ENCODE results near the gene KRT24. TPM values are rescaled to one million over a fixed set of nuclear protein-coding genes. Genes with fewer than 3 reads are reported as not detected.

KRT24 gene
- total RNA-seq, 1 experiment from 2014 or later = not detected

- Histone ChIP-seq H3K27ac (no peak overlapping the region), H2AFZ (no peak overlapping the region), H3K27me3 (ENCODE audit: insufficient read depth, low read depth) (no peaks in the 10 kb centered on the region), H3K9me2 (ENCODE audit: insufficient read depth) (no peaks in the 10 kb centered on the region), H3K9me3 (ENCODE audit: insufficient read depth, low read depth) (no peaks in the 10 kb centered on the region), H3K4me2 (no peak overlapping the region), H3K4me3 (no peak overlapping the region), H3K79me2 (ENCODE audit: low read depth) (no peaks in the 10 kb centered on the region), H3F3A (ENCODE audit: insufficient read depth, low read depth) (peaks cover 43% of the 10 kb centered on the region), H4K20me1 (ENCODE audit: insufficient read depth) (no peaks in the 10 kb centered on the region), H3K4me1 (replicated peaks; ENCODE audit: insufficient read depth) (peaks cover 45% of the 10 kb centered on the region), H3K36me3 (ENCODE audit: low read depth) (no peaks in the 10 kb centered on the region)
- no peak for TF ChIP-seq CTCF (conservative IDR thresholded peaks at IDR 0.05)
- TF ChIP-seq EZH2 (IDR thresholded peaks at IDR 0.05; ENCODE audit: low read depth) = no peak
- POLR2A ChIA-PET (ENCODE audit: unreplicated experiment) = no interaction called here
- BruUV-seq (replicated peaks) = no TSS peak
- no peak for DNase-seq
- CTCF ChIA-PET = interaction anchor here (0.6 kb wide), 1 partner anchor 452 kb away, joined by 3 read pairs; no protein-coding TSS in a partner anchor
- intact Hi-C loops (cut with micrococcal nuclease; ENCODE audit: unreplicated experiment) = no loop called here
These were observed 4.2 kb downstream of the KRT24 start for GRCh38 chr17:40699371-40699770.

- CTCF ChIA-PET = interaction anchor here (0.6 kb wide), 1 partner anchor 515 kb away, joined by 3 read pairs; no protein-coding TSS in a partner anchor
These were observed 6.3 kb downstream of the KRT24 start for GRCh38 chr17:40697297-40697696.

DNA sequence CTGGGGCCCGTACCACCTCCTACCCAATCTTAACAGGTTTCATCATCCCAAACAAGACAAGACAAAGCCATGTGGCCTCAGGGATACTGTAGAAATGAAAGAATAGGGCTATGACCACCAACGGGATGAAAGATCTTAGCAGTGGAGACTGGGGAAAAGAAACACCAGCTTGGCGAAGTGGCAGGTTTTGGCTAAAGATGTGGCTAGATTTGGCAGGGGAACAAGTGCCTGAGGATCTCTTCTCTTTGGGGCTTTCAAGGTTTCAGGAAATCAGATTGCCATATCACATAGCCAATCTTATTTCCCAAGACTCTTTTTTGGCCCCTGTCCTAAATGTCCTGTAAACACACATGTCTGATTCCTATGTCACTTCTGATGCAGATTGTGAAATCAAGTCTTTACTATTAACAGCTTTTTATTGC lies 6.9 kb downstream of the KRT24 start:
- Histone ChIP-seq H2AFZ (0 out of 2 replicates have a peak overlapping the region, but pooled peaks have one; percentile 20), H3K4me2 (peak overlapping the region; percentile 13; the same call in 1 of the 2 replicates), H3K9me3 (ENCODE audit: insufficient read depth, low read depth) (no peaks in the 10 kb centered on the region), H3K27me3 (ENCODE audit: insufficient read depth, low read depth) (no peaks in the 10 kb centered on the region), H3K79me2 (ENCODE audit: low read depth) (no peaks in the 10 kb centered on the region), H3K9me2 (ENCODE audit: insufficient read depth) (no peaks in the 10 kb centered on the region), H3K36me3 (ENCODE audit: low read depth) (no peaks in the 10 kb centered on the region), H3K4me3 (no peak overlapping the region), H4K20me1 (ENCODE audit: insufficient read depth) (no peaks in the 10 kb centered on the region), H3F3A (ENCODE audit: insufficient read depth, low read depth) (peaks cover 35% of the 10 kb centered on the region), H3K4me1 (replicated peaks; ENCODE audit: insufficient read depth) (peaks cover 40% of the 10 kb centered on the region), H3K27ac (peak overlapping the region; percentile 42)
- BruUV-seq (replicated peaks) = no TSS peak
- TF ChIP-seq CTCF (conservative IDR thresholded peaks at IDR 0.05) (no peak), EZH2 (IDR thresholded peaks at IDR 0.05; ENCODE audit: low read depth) (no peak)
- intact Hi-C loops (cut with micrococcal nuclease; ENCODE audit: unreplicated experiment) = no loop called here
- ChIA-PET CTCF (no interaction called here), POLR2A (ENCODE audit: unreplicated experiment) (no interaction called here)
- DNase-seq = peak in 1 of 2 experiments; percentile 84

More at GRCh38 chr17:40697297-40697696, 6.3 kb downstream of the KRT24 start:
- DNase-seq = no peak
- no peaks in the 10 kb centered on the region for H3K27me3 ChIP-seq (ENCODE audit: insufficient read depth, low read depth)
- H3K36me3 ChIP-seq (ENCODE audit: low read depth) = no peaks in the 10 kb centered on the region
- H2AFZ ChIP-seq = no peak overlapping the region
- H4K20me1 ChIP-seq (ENCODE audit: insufficient read depth) = no peaks in the 10 kb centered on the region
- no peak overlapping the region for H3K4me3 ChIP-seq
- H3F3A ChIP-seq (ENCODE audit: insufficient read depth, low read depth) = peaks cover 41% of the 10 kb centered on the region
- H3K9me2 ChIP-seq (ENCODE audit: insufficient read depth) = no peaks in the 10 kb centered on the region
- peak overlapping the region; percentile 42; the same call in 1 of the 2 replicates for H3K27ac ChIP-seq
- BruUV-seq (replicated peaks) = no TSS peak
- peaks cover 46% of the 10 kb centered on the region for H3K4me1 ChIP-seq (replicated peaks; ENCODE audit: insufficient read depth)
- no peaks in the 10 kb centered on the region for H3K79me2 ChIP-seq (ENCODE audit: low read depth)
- intact Hi-C loops (cut with micrococcal nuclease; ENCODE audit: unreplicated experiment) = no loop called here
- TF ChIP-seq EZH2 (IDR thresholded peaks at IDR 0.05; ENCODE audit: low read depth) = no peak
- TF ChIP-seq CTCF (conservative IDR thresholded peaks at IDR 0.05) = no peak
- 0 out of 2 replicates have a peak overlapping the region, but pooled peaks have one; percentile 13 for H3K4me2 ChIP-seq
- no peaks in the 10 kb centered on the region for H3K9me3 ChIP-seq (ENCODE audit: insufficient read depth, low read depth)
- POLR2A ChIA-PET (ENCODE audit: unreplicated experiment) = no interaction called here
